Measurements from ENCODE around the gene PGGT1B.
"Not testable (repeated sequence)": the region's sequence is repeated elsewhere in the genome, so short reads cannot be mapped to it uniquely, and the experiment has no call there.

PGGT1B gene

DNA sequence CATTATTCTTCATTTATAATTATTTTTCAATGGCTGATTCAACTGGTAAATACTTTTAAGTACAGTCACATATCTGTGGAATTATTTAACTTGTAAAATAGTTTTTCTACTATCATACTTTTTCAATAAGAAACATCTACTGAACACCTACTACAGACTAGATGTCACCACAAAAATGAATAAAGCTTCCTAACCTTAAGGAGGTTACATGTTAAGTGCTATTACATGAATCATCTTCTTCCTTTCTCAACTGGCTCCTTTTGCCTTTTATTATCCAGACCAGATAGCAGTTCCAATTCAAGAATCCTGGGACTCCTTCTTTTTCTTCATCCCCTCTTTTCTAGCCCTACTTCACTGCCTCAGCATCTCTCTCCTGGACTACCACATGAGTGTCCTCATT is 4.7 kb downstream of the PGGT1B start:
- no peak for DNase-seq

DNA sequence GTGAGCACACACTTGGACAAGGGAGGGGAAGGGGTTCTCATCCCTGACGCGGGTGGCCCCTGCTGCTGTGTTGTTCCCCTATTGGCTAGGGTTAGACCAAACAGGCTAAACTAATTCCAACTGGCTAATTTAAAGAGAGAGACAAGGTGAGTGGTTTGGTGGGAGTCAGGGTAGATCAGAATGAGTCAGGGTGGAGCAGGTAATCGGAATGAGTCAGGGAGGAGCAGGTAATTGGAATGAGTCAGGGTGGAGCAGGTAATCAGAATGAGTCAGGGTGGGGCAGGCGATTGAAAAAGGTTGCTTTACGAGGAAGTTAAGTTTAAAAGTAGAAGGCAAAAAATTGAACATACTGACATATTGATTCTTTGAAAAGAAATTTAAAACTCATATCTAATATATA is 13.3 kb downstream of the PGGT1B start:
- not testable (repeated sequence) for DNase-seq

DNA sequence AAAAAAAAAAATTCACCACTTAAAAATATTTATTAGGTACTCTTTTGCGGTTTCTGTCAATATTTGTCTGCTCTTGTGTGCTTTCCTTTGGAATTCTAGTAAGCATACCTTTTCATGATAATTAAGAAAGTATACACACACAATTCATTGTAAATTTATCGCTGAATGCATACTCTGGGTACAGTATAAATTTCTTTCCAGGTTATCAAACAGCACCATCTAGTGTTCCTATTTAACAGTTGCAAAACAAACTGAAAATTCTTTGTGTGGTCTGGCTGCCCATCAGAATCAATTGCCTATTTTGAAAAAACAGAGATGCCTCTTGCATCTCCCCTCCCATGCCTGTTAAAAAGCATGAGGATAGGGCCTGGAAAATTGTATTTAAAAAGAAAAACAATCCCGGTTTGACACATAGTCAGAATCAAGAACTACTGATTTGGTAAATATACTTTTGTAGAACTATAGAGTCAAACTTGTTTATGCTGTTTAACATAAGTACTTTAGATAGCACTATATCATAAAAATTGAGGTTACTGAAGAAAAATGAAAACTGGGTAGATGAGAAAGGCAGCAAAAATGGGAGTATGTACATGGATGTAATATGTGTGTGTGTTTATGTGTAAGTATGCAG is 16.2 kb downstream of the PGGT1B start:
- no peak for DNase-seq

DNA sequence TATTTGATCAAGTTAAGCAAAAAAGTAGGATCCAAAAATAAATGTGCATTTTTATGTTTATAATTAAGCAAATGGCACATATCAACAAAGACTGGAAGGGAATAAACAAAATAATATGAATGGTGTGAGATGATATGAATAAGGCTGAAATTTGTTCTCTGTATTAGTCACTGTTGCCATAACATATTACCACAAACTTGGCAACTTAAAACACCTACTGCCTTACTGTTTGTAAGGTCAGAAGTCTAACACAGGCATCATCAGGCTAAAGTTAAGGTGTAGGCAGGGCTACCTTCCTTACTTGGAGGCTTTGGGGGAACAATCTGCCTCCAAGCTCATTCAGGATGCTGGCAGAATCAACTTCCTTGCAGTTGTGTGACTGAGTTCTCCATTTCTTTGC is 19.3 kb downstream of the PGGT1B start:
- no peak for DNase-seq

DNA sequence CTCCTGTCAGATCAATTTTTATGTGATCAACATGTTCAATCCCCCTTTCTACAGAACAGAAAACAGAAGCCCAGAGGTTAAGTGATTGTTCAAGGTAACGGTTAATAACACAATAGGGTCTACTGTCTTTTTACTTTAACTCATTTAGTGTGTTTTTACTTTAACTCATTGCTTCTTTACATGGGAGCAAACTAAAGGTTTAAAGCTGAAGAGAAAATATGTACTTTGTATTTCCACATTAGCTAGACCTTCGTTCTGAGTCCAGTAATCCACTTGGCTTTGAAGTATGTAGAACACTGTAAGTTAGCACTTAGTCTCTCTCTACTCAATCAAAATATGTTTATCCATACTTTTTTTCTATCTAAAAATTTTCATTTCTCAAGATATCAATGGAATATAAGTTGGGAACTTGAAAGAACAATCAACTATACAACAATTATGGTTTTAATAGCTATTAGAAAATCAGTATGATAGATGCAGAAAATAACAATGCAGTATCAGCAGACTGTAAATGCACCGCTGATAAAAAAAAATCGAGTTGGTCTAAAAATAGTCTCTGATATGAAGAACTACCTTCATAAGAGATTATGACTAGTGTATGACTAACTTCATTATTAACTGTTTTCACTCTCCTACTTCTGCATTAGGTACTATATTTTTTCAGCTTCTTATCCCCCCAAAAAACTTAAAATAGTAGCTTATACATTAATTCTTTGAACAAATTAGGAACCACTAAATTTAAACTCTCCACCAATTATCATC is 20.6 kb downstream of the PGGT1B start:
- DNase-seq = no peak

DNA sequence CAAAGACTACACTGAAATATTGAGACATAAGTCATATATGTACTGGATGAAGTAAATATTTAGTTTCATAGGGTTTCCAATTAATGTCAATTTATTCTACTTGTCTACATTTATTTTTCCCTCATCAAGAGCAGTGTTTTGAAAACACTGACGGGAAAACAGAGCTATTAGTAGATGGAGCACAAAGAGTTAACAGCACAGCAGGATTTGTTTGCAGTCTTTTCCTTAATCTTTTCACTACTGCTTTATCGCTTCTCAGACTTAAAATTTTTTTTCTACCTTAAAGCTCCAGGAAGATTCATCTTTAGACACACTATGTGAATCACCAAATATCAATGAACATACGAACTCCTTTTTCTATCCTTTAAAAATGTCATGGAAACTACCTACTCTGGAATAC is 25.6 kb downstream of the PGGT1B start:
- no peak for DNase-seq

DNA sequence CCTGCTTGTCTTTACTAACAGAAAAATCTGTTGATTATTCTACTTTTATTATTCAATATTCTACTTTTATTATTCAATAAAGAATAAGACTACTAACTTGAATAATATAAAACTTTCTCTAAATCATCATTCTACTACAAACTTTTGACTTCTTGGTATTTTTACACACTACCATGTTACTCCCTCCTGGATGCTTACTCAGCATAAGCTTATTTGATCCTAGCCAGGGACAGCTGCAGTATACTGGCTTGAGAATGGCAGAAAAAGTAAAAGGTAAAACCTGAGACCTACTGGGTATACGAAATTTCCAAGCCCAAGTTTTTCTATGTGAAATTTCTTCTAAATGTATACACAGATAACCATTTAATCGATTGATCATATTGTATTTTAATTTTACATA is 26.1 kb downstream of the PGGT1B start:
- no peak for DNase-seq

DNA sequence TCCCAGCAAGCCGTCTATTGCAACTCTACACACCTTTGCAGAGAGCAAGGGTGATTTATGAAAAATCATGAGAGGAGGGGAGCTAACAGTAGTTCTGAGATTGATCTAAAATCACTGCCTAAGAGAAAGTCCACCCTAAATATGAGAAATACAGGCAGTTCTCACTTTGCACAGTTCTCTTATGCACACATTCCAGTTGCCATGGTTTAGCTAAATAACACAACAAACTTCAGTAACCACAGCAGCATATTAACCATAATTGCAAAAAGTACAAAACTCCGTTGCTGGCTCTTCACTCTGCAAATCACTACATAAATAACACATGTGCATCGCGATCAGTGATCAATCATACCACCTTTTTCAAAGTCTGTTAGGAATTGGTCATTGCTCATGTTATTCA is 31.1 kb downstream of the PGGT1B start:
- no peak for DNase-seq

DNA sequence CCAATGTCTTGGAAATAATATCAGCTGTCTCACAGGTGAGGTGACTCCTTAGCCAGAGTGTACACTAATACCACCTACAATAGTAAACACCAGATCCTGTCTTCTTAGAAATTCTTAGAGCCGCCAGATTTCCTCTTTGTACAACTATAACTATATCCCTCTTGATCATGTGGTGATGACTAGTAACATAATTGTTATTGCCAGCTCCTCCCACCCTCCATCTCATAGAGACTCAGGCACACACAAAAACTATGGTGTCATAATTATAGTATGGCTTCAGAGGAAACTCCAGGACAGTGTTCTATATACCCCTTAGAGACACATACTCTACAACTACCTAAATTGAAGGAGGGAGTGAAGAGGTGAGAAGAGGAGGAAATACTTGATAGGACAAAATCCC is 33.1 kb downstream of the PGGT1B start:
- DNase-seq = no peak

DNA sequence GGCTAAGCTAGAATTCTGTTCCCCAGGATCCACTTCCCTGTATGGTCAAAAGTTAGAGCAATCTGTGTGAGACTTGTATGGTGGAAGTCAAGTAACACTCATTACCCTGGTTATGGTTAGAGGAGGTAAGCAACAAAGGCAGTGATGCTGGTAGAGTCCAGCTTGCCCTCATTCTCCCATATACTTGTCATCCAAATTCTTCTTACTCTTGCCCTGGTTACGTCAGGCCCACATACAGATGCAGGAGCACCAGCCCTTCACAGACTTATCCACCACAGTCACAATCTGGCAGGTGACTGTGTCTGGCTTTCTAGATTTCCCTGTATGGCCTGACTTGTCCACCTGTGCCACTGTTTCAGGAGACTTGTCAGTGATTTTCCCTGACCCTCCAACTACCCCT is 35.4 kb downstream of the PGGT1B start:
- no peak for DNase-seq

DNA sequence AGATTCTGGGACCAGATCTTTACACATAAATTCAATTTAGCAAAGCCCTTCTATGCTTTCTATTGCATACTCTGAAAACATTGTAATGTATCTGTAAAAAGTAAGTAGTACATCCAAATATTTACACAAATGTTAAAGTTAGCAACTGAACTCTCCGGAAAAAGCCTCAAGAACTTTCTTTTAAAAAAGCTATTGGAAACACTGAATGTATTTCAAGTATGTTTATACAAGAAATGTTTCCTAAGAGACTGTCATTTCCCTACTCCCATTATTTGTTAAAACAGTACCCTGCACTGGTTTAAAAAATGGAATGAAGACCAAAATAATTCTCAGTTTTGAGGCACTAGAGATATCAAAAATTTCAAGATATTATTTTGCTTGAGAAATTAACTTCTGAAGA is 48.1 kb downstream of the PGGT1B start:
- DNase-seq = no peak

DNA sequence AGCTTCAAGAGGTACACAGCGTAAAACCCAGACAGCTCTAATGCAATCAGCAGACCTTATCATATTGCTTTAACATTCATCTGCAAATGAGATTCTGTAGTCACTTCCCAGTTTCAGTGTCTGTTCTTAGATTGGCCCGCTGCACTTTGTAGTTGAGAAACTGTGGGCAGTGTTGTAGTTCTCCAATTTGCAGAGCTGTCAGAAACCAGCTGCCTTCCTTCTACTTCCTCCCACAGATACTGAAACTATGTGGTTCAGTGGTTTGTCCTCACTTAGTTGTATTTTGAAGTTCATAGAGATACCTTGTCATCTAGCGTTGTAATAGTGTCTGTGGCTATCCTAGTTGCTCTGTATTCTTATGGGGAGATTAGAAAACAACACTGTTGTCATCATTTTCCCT is 53.4 kb downstream of the PGGT1B start:
- peak; percentile 83 for DNase-seq

DNA sequence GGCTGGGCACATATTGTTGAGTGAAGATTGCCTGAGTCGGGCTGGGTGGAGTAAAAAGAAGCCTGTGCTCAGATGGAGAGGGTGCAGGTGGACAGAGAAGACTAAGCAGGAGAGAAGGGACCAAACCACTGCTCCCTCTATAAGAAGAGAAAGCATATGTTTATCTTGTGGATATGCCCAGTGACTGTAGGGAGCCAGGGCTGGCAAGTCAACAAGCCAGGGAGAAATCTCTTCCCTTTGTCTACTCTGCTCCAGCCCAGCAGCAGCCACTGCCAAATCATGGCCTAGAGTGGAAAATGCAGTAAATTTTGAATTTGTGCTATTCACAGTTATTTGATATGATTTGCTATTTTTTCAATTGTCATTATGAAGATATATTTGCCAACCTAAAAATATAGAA is 59.7 kb downstream of the PGGT1B start:
- no peak for DNase-seq

DNA sequence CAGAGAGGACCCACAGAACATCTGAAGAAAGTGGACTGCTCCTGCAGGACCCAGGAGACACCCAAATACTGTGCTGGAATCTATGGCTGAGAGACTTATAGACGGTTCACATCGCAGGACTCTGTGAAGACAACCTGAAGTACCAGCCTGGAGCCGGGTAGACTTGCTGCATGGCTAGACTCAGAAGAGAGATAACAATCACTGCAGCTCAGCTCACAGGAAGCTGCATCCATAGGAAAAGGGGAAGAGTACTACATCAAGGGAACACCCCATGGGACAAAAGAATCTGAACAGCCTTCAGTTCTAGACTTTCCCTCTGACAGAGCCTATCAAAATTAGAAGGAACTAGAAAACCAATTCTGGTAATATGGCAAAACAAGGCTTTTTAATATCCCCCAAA is 66.5 kb downstream of the PGGT1B start:
- DNase-seq = no peak

DNA sequence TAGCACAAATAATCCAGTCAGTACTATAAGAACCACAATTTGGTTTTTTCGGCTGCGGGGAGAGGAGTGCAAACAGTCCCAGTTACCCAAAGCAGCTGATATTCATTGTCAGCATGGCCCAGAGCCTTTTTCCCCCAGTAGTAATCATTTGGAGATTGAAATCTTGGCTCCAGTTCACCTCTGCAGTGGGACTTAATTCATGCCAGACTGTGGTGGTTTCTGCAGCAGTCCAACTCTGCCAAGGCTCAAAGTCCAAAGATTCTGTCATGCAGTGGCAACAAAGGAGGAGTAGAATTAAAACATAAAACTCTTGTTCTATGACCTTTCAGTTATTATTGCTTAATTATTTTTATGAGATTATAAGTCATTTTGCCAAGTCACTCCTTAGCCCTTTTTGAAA is 68.0 kb downstream of the PGGT1B start:
- no peak for DNase-seq

DNA sequence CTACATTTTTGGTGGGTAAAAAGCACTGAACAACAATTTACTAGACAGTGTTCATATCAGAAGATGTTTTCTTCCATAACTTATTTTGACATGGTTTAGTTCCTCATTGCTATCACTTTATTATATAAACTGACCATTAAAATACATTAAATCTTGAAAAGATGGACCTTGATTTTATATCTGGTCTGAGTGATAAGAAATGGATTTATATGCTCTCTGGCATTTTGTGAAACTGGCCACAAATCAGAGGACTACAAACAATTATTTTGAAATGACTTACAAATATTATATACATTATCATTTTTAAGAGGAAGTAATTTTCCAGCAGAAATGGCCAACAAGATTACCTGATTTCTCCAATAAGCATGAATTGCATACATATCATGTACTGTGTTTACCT is 69.4 kb downstream of the PGGT1B start:
- DNase-seq = no peak

DNA sequence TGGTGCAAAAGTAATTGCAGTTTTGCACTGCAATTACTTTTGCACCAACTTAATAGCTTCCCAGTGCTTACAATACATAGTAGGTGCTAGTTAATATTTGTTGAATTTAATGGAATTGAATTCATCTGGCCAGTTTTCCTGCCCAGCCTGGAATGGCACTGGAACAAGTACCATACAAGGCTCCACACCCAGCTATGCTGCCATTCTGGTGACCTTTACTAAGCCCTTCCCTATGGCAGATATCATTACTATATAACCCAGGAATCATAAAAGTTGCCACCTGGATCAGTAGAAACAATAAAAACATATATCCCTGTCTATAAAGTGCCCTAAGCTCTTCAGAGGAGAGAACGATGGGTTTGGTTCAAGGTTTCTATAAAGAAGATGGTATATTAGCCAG is 70.6 kb downstream of the PGGT1B start:
- DNase-seq = no peak

DNA sequence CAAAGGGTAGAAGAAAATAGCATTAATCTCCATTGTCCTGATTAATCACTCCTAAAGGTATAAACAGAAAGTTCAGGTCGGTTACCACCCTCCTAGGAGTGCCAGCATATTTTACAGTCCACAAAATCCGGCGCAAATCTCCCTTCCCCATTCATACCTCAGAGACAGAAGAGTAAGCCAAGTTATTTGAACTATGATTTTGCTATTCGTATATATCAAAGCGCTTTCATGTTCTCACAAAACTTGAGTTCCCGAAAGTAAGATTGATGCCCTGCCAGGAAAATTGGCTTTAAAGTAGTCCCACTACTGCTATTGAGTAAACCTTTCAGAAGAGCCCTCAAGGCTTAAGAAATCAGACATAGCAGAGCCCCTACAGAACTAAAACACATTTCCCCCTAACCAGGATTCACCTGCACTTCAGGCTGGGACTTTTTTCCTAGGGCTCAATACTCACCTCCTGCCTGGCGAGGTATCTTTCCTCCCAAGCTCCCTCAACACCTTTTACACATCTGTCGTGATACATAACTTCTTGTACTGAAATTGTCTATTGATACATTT is 71.1 kb downstream of the PGGT1B start:
- no peak for DNase-seq

DNA sequence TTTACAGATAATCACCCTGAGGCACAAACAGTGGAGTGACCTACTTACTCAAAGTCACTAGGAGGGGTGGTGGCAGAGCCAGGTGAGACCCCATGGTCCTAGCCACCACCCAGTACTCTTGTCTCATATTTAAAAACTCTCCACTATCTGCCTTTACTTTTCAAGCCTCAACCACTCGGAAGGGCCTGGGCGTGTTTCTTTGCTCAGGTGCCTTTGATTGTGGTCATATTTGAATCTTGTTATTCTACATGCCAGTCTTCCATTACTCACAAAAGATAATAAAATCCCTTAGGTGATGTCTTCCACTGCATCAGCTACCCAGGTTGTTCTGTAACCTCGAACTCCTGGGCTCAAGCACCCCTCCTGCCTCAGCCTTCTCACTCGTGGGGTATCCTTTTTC is 72.3 kb downstream of the PGGT1B start:
- DNase-seq = no peak

DNA sequence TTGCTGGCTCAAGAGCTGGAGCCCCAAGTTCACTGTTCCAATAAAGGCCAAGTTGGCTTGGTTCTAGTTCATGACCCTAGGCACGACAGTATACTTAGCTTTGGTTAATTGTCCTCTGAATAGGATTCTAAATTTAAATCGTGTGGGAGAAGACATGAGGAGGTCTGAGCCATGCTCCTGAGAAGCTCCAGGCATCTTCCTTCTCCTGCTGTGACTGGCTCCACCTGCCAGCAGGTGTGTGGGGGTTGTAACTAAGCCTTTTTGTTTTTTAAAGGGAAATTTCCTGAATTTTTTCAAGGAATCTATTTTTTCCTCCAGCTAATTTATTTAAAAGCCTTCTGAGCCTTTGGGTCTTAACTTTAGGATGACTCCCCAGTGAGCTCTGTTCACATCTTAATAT is 72.8 kb downstream of the PGGT1B start:
- no peak for DNase-seq

DNA sequence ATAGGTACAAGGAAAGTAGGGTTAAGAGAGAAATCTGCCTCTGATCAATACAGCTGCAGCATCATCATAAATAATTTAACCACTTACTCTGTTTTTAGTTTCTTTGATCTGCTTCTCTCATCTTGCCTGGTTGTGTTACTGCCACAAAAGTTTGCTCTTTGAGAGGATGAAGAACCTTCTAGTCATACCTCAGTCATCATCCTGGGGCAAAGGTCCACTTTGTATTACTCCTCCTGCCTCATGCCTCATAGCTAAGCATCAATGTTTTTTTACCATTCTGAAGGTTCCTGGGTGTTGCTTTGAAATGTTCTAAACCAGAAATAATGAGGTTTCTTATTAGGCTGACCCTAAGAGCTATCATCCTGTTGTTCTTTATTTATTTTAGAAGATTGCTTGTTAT is 75.9 kb downstream of the PGGT1B start:
- no peak for DNase-seq

DNA sequence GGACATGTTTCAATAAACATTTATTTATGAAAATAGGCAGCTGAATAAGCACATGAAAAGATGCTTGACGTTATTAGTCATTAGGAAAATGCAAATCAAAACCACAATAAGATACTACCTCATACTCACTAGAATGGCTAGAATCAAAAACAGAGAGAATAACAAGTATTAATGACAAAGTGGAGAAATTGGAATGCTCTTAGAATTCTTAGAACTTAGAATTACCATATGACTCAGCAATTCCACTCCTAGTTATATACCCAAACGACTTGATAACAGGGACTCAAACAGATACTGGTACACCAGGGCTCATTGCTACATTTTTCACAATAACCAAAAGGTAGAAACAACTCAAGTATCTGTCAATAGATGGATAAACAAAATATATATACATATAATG is 77.9 kb downstream of the PGGT1B start:
- DNase-seq = no peak

DNA sequence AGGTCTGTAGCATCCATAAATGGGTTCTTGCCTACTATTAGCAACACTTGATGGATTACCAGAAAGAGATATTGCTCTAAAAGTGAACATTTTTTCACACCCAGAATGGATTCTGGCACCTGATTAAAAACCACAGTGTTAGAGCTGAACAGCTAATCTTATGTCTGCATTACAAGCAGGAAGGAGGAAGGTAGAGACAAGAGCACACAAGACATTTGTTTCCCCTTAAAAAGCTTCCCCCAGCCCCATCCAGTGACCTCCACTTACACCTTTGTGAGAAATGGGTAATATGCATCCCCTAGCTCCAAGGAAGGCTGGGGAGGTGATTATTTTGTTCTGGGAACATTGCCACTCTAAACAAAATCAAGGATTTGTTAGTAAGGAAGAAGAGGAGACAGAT is 80.9 kb downstream of the PGGT1B start:
- DNase-seq = no peak

DNA sequence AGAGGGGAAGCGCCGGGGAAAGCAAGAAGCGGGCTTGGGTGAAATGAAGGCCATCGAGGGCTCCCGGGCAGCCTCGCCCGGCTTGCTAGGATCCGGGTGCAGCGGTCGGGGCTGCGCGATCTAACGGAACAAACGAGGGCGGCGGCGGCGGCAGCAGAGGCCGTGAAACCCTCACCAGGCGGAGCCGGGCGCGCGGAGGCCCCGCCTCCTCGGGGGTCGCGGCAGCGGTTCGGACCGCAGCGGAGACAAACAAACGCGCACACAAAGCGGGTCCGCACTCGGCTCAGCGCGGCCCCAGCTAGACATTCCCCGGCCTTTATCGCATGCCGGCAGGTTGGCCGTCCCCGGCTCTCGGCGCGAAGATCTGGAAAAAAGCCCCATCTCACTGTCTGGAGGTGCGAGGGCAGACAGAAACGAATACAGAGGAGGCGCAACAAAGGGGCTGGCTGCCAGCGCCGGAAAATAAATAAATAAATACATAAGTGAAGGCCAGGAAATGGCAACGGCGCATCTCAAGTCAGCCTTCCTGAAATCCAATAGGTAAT is 82.4 kb downstream of the PGGT1B start:
- DNase-seq = peak; percentile 6

Data from GDM1 (cell line).